ENCODE measurements around the gene DGUOK.
"Not testable (repeated sequence)": the region's sequence is repeated elsewhere in the genome, so short reads cannot be mapped to it uniquely, and the experiment has no call there.

The DGUOK gene

DNA sequence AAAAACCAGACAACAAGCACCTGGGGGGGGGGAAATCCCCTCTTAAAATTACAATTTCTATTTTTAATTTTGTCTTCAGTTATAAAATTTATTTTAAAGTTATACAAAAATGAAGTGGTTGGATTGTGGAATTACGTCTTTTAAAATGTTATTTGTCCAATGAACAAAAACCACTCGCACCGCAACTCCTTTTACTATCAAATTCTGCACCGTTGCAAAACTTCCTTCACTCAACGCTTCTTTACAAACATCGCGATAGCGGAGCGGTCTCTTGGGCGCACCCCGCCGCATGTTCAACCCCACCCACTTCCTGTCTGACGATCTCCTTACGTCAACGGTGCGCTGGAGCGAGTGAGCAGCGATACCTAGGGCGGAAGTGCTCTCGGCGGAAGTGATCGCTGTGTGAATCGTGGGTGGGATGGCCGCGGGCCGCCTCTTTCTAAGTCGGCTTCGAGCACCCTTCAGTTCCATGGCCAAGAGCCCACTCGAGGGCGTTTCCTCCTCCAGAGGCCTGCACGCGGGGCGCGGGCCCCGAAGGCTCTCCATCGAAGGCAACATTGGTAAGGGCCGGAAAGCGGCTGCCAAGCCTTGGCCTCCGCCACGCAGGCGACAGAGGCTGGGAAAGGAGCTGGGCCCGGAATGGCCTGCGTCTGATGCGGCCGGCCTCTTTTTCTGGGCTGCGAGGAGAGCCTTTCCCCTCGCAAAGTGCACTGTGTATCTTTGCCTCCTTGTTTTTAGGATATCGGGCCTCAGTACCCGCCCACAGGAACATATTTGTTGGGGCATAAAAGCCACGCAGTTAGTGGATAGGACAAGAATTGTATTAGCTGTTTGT, at the start of gene DGUOK:
DGUOK (plus strand) TSS at position 388 of the 835 bp plus-strand sequence; CDS start at position 419, 31 bp downstream.
- peak; percentile 96 for DNase-seq (ENCODE audit: low read depth, low spot score)

DNA sequence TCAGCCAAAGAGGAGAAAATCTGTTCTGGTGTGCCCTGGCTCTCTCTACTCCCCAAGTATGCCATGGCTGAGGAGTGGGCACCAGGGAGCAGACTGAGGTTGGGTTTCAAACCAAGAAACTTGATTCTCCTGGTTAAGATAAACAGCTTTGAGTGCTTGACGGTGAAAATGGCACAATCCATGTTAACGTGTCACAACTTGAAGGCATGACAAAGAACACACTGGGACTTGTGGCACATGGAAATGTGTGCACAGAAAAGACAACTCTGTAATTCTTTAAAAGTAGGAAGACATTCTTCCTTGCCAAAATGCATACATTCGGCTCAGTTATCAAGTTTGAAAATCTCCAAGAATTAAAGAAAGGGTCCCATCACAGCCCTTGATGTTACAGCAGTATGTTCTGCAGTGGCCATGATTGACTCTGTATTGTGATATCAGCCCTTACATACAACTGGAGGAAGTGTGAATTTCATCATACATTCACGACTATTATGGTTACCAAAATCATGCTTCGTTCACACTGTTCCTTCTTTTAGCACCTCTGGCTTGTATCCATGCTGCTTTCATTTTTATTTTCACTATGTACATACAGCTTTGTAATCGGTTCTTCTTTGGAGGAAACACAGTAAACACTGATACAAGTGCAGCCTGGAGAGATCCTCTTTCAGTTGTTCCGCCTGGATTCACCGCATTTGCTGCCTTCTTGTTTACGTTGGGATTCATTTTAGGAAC, 49.4 kb upstream of the DGUOK start:
- DNase-seq (ENCODE audit: low read depth, low spot score), result no peak

- DNase-seq (ENCODE audit: low read depth, low spot score), result not testable (repeated sequence)
Measured at GRCh38 chr2:73877984-73878383, 48.7 kb upstream of the DGUOK start.

DNA sequence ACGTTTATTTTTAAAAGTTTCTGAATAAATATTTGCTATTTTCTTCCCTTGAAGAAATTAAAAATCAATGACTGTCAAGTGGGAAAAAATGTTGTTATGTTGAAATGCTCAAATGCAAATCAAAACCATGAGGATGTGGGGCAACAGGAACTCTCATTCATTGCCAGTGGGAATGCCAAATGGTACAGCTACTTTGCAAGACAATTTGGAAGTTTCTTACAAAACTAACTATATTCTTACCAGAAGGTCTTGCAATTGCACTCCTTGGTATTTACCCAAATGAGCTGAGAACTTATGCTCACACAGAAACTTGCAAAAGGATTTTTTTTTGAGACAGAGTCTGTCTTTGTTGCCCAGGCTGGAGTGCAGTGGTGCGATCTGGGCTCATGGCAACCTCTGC, 41.3 kb upstream of the DGUOK start:
- no peak for DNase-seq (ENCODE audit: low read depth, low spot score)

GRCh38 chr2:73886357-73886756, 40.3 kb upstream of the DGUOK start:
- DNase-seq (ENCODE audit: low read depth, low spot score), result no peak

DNA sequence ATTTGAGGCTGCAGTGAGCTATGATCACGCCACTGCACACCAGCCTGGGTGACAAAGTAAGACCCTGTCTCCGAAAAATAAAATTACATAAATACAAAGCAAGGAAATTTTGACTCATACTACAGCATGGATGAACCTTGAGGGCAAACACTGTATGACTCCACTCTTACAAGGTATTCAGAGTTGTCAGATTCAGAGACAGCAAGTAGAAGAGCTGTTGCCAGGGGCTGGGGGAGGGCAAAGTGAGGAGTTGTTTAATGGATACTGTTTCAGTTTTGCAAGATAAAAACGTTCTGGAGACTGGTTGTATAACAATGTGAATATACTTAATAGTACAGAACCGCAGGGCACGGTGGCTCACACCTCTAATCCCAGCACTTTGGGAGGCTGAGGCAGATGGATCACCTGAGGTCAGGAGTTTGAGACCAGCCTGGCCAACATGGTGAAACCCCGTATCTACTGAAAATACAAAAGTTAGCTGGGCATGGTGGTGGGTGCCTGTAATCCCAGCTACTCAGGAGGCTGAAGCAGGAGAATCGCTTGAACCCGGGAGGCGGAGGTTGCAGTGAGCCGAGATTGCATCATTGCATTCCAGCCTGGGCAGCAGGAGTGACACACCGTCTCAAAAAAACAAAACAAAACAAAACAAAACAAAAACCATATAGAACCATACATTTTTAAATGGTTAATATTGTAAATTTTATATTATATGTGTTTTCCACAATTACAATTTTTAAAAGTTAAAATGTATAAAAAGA, 38.9 kb upstream of the DGUOK start:
- not testable (repeated sequence) for DNase-seq (ENCODE audit: low read depth, low spot score)

DNA sequence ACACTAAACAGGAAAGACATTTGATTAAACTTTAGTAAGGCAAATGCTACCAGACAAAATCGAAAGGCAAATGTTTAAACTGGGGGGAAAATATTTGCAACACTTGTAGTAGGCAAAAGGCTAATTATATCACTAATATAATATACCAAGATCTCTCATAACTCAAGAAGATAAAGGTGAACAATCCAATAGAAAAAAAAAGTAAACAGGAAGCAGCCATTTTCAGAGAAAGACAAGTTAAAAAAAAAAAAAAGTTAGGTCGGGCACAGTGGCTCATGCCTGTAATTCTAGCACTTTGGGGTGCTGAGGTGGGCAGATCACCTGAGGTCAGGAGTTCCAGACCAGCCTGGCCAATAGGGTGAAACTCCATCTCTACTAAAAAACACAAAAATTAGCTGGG, 38.3 kb upstream of the DGUOK start:
- no peak for DNase-seq (ENCODE audit: low read depth, low spot score)

DNA sequence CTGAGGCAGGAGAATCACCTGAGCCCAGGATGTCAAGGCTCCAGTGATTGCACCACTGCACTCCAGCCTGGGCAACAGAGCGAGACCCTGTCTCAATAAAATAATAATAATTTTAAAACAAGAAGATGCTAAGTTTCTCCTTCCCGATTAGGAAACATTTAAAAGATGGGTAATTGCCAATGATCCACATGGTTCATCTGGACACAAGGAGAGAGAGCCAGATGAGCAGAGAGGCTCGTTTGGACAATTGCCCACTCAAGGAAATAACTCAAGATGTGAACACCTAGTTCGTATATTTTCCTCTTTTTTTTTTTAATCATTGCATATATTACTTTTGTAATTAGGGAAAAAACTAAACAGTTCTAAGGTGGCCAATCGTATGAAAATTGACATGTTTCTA, 37.5 kb upstream of the DGUOK start:
- no peak for DNase-seq (ENCODE audit: low read depth, low spot score)

DNA sequence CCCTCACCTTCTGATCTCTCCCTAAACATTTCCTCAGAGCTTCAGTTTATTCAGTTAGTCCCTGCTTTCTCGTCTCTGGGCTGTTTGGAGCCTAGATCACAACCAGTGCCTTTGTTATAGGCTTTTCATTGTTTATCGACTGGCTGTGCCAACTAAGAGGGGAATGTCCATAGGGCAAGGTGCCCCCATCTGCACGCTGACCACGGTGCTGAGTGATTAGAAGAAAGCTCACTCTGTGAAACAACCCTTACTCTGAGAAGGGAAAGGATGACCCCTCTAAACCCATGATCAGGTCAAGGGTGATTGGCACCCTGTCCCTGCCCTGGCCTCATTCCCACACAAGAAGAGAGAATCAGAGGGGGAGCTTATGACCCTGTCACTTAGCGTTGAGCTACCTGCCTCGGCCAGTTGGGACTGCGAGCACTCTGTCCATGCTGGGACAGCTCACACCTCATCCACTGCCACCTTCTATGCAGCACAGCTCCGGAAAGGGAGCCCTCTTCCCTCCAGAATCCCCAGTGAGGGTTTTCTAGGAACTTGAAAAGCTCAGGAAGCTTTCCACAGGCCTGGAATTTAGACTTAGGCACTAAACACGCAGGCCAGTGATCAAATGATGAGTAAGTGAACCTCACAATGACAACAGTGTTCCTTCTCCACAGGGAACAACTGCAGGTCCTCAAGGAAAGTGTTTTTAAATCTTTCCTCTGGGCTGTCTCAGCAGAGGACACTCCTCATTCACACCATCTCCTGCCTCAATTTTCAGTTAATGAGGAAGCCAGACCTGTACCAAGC, 36.2 kb upstream of the DGUOK start:
- DNase-seq (ENCODE audit: low read depth, low spot score), result no peak

GRCh38 chr2:73891276-73891901, 35.3 kb upstream of the DGUOK start:
- no peak for DNase-seq (ENCODE audit: low read depth, low spot score)

- DNase-seq (ENCODE audit: low read depth, low spot score), result peak; percentile 62
Measured at GRCh38 chr2:73892631-73893329, 33.9 kb upstream of the DGUOK start, which contains the start of gene ACTG2. TSS of gene ACTG2 (plus strand) at chr2:73893008. CDS start at chr2:73901312, 8,304 bp downstream.

GRCh38 chr2:73893764-73894474, 32.8 kb upstream of the DGUOK start:
- no peak for DNase-seq (ENCODE audit: low read depth, low spot score)

DNA sequence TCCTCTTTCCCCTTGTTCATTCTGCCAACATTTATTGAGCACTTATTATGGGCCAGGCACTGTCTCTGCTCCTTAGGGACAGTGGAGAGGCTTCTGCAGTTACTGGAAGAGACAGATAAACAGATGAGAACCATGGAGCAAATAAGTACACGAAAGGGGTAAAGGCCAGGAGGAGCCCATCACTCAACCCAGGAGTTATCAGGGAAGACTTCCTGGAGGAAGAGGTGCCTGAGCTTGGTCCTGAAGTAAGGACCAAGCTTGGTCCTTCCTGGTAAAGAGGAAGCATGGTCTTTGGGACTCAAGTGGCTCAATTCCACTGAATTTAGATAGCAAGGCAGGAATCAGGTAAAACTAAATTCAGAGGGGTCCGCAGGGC, 32.2 kb upstream of the DGUOK start:
- no peak for DNase-seq (ENCODE audit: low read depth, low spot score)

GRCh38 chr2:73894877-73895276, 31.8 kb upstream of the DGUOK start:
- no peak for DNase-seq (ENCODE audit: low read depth, low spot score)

DNA sequence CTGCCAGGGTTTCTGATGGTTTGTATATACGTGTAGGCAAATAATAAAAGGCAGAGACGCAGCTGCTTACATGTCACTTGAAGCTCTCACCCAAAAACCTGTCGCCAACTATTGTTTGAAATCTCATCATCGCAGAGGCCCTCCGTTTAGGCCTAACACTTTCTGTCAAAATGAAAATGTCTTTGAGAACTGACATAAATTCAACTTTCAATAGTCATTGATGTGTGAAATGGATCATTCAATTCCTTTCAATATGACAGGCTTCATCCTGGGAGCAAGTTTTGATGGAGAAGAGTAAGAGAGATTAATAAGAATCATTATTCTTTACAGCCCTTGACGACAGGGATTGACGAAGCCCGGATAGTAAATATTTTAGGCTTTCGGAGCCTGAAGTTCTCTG, 31.2 kb upstream of the DGUOK start:
- no peak for DNase-seq (ENCODE audit: low read depth, low spot score)

- DNase-seq (ENCODE audit: low read depth, low spot score), result peak; percentile 62
Measured at GRCh38 chr2:73896362-73897239, 30.1 kb upstream of the DGUOK start.

- no peak for DNase-seq (ENCODE audit: low read depth, low spot score)
Measured at GRCh38 chr2:73897240-73897583, 29.5 kb upstream of the DGUOK start.

DNA sequence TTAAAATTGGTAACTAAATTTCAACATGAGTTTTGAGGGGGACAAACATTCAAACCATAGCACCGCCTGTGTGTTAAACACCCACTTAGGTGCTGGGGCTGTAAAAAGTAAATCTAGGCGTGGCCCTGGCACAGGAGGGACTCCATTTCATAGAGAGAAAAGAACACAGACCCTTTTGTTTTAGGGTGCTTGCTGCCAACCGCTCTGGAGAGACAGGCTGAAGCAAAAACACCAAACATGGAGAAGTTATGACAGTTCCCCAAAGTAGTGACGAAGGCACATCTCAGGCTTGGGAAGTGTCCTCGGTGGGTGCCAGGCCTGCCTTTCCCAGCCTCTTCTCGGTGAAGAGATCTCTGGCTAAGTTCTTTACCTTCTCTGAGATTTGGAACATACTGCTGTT, 28.7 kb upstream of the DGUOK start:
- DNase-seq (ENCODE audit: low read depth, low spot score), result no peak
